SU-DHL-6 (cell line): ENCODE results near the gene PKP2.

Source experiments
- H2AFZ ChIP-seq: fragments of 200-600 bp; sonication (generic); 2 replicates; pipeline ENCODE4 v1.6.1; 2014; ENCODE audit warnings: low read depth, mild to moderate bottlenecking, moderate library complexity, mixed read lengths, antibody characterized with exemption, low read length; ENCODE audit not compliant: severe bottlenecking
- H3F3A ChIP-seq: fragments of 200-600 bp; shearing (Covaris generic); 2 replicates; pipeline ENCODE4 v1.6.0; 2016; ENCODE audit warnings: antibody characterized with exemption, mild to moderate bottlenecking; ENCODE audit not compliant: insufficient read depth
- H3K27ac ChIP-seq: fragments of 200-600 bp; sonication (generic); 2 replicates; pipeline ENCODE4 v1.5.1; 2016; ENCODE audit warnings: low read depth, mild to moderate bottlenecking, low read length, moderate library complexity, mixed read lengths
- H3K27me3 ChIP-seq: fragments of 200-600 bp; sonication (generic), shearing (Covaris generic); 2 replicates; pipeline ENCODE4 v1.6.0; 2014; ENCODE audit warnings: mild to moderate bottlenecking, low read length
- H3K36me3 ChIP-seq: fragments of 200-600 bp; sonication (generic); 2 replicates; pipeline ENCODE4 v1.6.1; 2014; ENCODE audit warnings: mild to moderate bottlenecking, low read length, mixed read lengths
- H3K4me2 ChIP-seq: fragments of 300-600, 200-600 bp; shearing (Covaris generic), sonication (generic); 2 replicates; pipeline ENCODE4 v1.6.0; 2014; ENCODE audit warnings: low read length, low read depth, mild to moderate bottlenecking; ENCODE audit not compliant: poor library complexity, severe bottlenecking
- H3K4me3 ChIP-seq: fragments of 200-600 bp; sonication (generic); 2 replicates; pipeline ENCODE4 v1.5.1; 2014; ENCODE audit warnings: antibody characterized with exemption, low read length, mild to moderate bottlenecking, mixed read lengths; ENCODE audit not compliant: insufficient read depth, poor library complexity, severe bottlenecking
- H3K79me2 ChIP-seq: fragments of 200-600 bp; sonication (generic); 2 replicates; pipeline ENCODE4 v1.6.1; 2014; ENCODE audit warnings: mild to moderate bottlenecking, low read length, moderate library complexity; ENCODE audit not compliant: insufficient read depth
- H3K9ac ChIP-seq: fragments of 200-600 bp; sonication (generic); 2 replicates; pipeline ENCODE4 v1.7.0; 2014; ENCODE audit warnings: mild to moderate bottlenecking, low read length
- H3K9me2 ChIP-seq: fragments of 200-600 bp; sonication (generic); replicated peaks from 2 replicates; pipeline ENCODE4 v1.6.1; 2014; ENCODE audit warnings: low read length; ENCODE audit not compliant: insufficient read depth
- H3K9me3 ChIP-seq: fragments of 200-600 bp; sonication (generic); 2 replicates; pipeline ENCODE4 v1.6.1; 2014; ENCODE audit warnings: low read length, mixed read lengths; ENCODE audit not compliant: insufficient read depth
- H4K20me1 ChIP-seq: fragments of 200-600 bp; sonication (generic); 2 replicates; pipeline ENCODE4 v1.6.1; 2014; ENCODE audit warnings: low read depth, mild to moderate bottlenecking, antibody characterized with exemption, low read length, moderate library complexity, mixed read lengths
- EZH2phosphoT487 ChIP-seq: fragments of 200-600 bp; sonication (generic), shearing (Covaris generic); conservative IDR thresholded peaks from 2 replicates; pipeline ENCODE4 v1.6.1; 2018; ENCODE audit warnings: mild to moderate bottlenecking, antibody characterized with exemption, low read length, moderate library complexity, mixed read lengths
- TF ChIP-seq, protein P1 (sequence below): fragments of 200-600 bp; sonication (generic); IDR thresholded peaks from one replicate; pipeline ENCODE4 v1.5.1; 2017; ENCODE audit warnings: antibody characterized with exemption, mild to moderate bottlenecking, low read length, moderate library complexity; ENCODE audit not compliant: insufficient read depth, poor library complexity, severe bottlenecking

Gene PKP2

DNA sequence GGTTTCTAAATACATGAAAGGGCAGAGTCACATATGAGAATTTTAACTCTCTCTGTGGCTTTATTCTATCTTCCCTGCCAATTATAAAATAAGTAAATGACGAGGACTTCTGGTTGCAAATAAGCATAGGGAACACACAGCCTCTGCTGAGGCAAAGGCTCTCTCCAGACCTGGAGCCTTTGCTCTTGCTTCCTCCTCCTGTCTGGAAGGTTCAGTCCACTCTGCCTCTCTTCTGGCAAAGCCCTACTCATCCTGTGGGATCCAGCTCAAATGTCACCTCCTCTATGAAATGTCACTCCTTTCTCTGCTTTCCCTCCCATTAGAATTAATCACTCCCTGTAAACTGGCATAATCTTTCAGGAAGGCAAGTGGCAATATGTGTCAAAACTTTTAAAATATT, 41.9 kb downstream of the PKP2 start:
- H3K79me2 ChIP-seq, result no peaks in the 10 kb centered on the region
- H3K27ac ChIP-seq, result no peak overlapping the region
- no peaks in the 10 kb centered on the region for H3K36me3 ChIP-seq
- no peak overlapping the region for H3K4me3 ChIP-seq
- no peaks in the 10 kb centered on the region for H3K9me3 ChIP-seq
- H3K4me2 ChIP-seq, result no peak overlapping the region
- H3K9me2 ChIP-seq, result no peaks in the 10 kb centered on the region
- TF ChIP-seq, protein P1, sequence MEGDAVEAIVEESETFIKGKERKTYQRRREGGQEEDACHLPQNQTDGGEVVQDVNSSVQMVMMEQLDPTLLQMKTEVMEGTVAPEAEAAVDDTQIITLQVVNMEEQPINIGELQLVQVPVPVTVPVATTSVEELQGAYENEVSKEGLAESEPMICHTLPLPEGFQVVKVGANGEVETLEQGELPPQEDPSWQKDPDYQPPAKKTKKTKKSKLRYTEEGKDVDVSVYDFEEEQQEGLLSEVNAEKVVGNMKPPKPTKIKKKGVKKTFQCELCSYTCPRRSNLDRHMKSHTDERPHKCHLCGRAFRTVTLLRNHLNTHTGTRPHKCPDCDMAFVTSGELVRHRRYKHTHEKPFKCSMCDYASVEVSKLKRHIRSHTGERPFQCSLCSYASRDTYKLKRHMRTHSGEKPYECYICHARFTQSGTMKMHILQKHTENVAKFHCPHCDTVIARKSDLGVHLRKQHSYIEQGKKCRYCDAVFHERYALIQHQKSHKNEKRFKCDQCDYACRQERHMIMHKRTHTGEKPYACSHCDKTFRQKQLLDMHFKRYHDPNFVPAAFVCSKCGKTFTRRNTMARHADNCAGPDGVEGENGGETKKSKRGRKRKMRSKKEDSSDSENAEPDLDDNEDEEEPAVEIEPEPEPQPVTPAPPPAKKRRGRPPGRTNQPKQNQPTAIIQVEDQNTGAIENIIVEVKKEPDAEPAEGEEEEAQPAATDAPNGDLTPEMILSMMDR, result no peak
- TF ChIP-seq EZH2phosphoT487, result no peak
- H3F3A ChIP-seq, result no peaks in the 10 kb centered on the region
- H3K9ac ChIP-seq, result no peak overlapping the region
- no peak overlapping the region for H2AFZ ChIP-seq
- no peaks in the 10 kb centered on the region for H4K20me1 ChIP-seq
- no peaks in the 10 kb centered on the region for H3K27me3 ChIP-seq

DNA sequence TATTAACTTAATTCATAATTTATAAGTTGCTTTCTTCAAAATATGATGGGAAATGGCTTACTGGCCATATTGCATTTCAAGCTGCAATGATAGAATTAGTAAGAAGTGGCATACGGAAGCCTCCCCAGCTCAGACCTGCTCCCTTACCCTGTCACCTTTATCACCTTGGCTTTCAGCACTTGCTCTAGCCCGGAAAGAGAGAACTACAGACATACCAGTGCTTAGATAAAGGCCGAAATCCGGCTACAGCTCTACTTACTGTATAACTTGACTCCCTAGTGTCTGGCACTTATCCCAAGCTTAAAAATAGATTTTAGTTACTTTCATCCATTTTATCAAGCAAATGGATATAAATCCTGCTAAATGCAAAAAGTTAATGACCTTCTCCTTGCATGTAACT, 42.5 kb downstream of the PKP2 start:
- H3K27me3 ChIP-seq, result no peaks in the 10 kb centered on the region
- no peaks in the 10 kb centered on the region for H4K20me1 ChIP-seq
- no peaks in the 10 kb centered on the region for H3K9me3 ChIP-seq
- no peak overlapping the region for H2AFZ ChIP-seq
- TF ChIP-seq, protein P1, result no peak
- TF ChIP-seq EZH2phosphoT487, result no peak
- H3K9me2 ChIP-seq, result no peaks in the 10 kb centered on the region
- H3K36me3 ChIP-seq, result no peaks in the 10 kb centered on the region
- H3K4me2 ChIP-seq, result no peak overlapping the region
- no peak overlapping the region for H3K9ac ChIP-seq
- no peaks in the 10 kb centered on the region for H3F3A ChIP-seq
- H3K4me3 ChIP-seq, result no peak overlapping the region
- H3K27ac ChIP-seq, result no peak overlapping the region
- H3K79me2 ChIP-seq, result no peaks in the 10 kb centered on the region

DNA sequence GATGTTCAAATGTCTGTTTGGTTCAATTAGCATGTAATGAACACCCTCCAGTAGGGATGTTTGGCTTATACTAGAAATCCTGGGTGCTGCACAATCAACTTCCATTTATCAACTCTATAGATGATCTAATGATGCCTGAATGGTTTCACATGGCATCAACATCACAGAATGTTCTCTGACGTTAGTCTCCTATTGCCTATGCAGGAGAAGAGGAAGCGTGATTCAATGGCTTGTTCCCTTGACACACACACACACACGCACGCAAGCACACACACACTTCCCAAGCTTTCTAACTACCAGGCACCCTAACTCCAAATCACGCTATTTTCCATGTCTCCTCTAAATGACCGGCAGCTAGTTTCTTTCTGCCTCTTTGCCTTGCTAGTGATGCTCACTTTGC, 49.3 kb downstream of the PKP2 start:
- Histone ChIP-seq H3K9me3 (no peaks in the 10 kb centered on the region), H3K27me3 (no peaks in the 10 kb centered on the region), H3K4me2 (no peak overlapping the region), H3K36me3 (no peaks in the 10 kb centered on the region), H3K9ac (no peak overlapping the region), H3F3A (no peaks in the 10 kb centered on the region), H3K4me3 (no peak overlapping the region), H4K20me1 (no peaks in the 10 kb centered on the region), H3K9me2 (no peaks in the 10 kb centered on the region), H3K27ac (no peak overlapping the region), H2AFZ (no peak overlapping the region), H3K79me2 (no peaks in the 10 kb centered on the region)
- TF ChIP-seq EZH2phosphoT487, result no peak
- TF ChIP-seq, protein P1, result no peak
